Muscle of arm (tissue), 12 donors: Measurements from ENCODE around the gene SPDEF. TPM values are rescaled to one million over a fixed set of nuclear protein-coding genes. Genes with fewer than 3 reads are reported as not detected.

ENCODE experiments used
- DNase-seq: peaks from one replicate; pipeline ENCODE4 v3.0.0-alpha.2; 2013
- polyA plus RNA-seq, 12 donors: library from polyadenylated mRNA; unstranded; fragments of 120-200 nt; gene quantifications; one replicate each; pipeline ENCODE4 v1.2.1, GENCODE V29; 2013; ENCODE audit not compliant: insufficient read length in 12 of 12

Gene SPDEF
- polyA plus RNA-seq, 12 donors: 0.09 to 0.23 (median 0.15) TPM; not detected in 5

- no peak for DNase-seq
These were observed 27.9 kb upstream of the SPDEF start for GRCh38 chr6:34583861-34584604.

- DNase-seq: no peak
These were observed 27.3 kb upstream of the SPDEF start for GRCh38 chr6:34583461-34583860.

DNA sequence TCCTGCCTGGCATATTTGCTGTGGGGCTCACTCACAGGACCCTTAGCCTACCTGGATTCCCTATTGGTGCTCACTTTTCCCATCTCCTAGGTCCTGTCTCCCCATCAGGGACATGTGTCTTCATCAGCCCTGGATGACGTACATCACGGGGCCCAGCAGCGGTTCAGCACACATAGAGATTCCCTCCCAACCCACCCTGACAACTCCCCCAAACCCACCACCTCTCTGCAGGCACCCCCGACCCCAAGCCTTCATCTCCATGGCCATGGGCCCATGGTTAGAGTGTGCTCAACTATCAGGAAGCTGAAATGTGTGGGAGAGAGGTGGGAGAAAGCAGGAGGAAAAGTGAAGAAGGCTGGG lies 25.4 kb upstream of the SPDEF start:
- no peak for DNase-seq

GRCh38 chr6:34580707-34581560 lies 24.8 kb upstream of the SPDEF start:
- no peak for DNase-seq

- DNase-seq: no peak
These were observed 22.5 kb upstream of the SPDEF start for GRCh38 chr6:34578445-34579262.

DNA sequence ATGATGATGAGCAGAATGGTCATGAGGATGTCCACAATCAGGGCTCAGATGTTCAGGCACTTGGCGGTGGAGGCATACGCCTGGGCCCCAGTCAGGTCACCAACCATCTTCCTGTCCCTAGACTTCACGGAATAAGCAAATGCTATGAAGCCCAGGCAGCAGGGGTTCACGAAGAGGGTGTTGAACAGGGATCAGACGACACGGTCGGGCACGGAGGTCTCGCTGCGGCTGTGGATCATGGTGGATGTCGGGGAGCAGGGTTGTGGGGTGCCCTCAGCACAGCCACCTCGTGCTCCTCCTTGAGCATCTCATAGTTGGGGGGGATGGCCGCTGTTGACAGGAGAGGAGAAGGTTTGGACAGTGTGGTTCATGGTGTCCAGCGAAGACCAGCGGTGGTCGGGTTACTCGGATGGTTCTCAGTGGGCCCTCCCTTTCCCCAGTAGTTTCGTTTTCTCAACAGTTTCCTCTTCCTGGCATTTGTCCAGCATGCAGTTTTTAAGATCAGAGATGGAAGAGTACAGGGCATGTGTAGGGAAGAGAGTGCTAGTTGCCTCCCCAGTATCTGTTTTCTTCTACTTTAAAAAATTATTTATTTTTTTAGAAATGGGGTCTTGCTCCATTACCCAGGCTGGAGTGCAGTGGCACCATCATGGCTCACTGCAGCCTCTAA lies 20.3 kb upstream of the SPDEF start:
- DNase-seq: no peak

- DNase-seq: no peak
These were observed 19.2 kb upstream of the SPDEF start for GRCh38 chr6:34575326-34575725.

DNA sequence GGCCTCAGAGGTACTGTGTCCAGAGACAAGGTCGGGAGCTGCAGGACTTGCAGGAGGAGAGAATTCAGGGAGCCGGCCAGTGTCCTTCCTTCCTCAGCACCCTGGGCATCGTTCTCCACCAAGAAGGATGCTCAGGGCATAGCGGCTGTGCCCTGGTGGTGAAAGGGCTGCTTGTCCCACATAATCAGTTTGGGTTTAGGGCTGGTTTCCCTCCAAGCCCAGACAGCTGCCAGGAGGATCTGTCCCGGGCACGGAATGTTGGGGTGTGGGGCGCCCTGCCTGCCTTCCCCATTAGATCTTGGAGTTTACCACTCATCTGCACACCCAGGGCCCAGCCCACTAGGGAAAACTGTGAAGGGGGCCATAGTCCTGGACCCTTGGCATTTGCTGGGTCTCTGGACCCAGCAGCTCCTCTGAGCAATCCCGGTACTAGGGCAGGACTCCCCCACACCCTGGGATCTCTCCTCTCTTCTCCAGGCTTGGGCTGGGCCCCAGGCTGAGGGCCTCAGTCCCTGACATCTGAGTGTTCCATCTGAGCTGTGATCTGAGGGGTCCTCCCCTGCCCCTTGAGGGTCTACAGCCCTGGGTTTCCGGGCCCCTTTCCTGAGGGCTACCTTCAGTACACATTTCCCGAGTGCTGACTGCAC lies 18.6 kb upstream of the SPDEF start:
- no peak for DNase-seq

DNA sequence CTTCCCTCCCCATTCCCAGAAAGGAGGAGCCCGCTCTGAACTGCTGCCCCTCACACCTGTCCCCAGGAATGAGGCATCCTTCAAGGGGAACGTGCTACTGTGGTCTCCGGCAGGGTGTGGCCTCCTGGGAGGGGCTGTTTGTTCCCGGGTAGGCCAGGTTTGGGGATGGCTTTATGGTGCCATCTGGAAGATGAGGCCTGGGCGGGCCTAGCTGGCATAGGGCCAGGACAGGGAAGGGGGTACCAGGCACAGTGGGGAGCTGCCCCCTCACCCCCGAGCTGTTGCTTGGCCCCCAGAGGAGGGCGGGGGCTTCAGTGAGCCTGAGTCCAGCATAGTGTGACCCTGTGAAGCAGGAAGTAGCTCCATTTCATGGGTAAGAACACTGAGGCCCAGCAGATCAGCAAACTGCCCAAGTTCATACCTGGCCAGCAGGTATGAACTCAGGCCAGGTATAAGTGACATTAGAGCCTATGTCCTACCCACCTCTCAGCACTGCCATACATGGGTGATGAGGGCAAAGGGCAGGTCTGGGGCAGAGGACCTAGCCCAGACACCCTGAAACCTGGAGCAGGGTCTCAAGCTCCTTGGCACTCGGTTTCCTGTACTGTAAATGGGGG lies 17.5 kb upstream of the SPDEF start:
- no peak for DNase-seq

GRCh38 chr6:34572585-34572984 lies 16.5 kb upstream of the SPDEF start:
- no peak for DNase-seq

DNA sequence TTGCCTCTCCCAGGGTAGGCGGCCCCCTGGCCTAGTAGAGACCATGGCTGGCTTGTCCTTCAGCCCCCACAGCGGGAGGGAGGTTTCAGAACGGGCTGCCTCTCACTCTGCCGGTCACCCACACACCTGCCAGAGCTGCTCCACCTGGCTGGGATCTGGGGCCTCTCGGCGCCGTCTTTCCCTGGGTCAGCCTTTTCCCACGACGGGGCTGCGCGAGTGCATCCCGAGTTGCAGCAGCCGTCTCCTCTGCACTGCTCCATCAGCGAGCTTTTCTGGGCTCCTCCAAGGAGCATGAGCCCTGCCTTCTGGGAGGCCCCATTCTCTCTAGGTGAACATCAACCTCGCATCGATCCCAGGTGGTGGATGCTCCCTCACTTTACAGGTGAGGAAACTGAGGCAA lies 15.9 kb upstream of the SPDEF start:
- no peak for DNase-seq

DNA sequence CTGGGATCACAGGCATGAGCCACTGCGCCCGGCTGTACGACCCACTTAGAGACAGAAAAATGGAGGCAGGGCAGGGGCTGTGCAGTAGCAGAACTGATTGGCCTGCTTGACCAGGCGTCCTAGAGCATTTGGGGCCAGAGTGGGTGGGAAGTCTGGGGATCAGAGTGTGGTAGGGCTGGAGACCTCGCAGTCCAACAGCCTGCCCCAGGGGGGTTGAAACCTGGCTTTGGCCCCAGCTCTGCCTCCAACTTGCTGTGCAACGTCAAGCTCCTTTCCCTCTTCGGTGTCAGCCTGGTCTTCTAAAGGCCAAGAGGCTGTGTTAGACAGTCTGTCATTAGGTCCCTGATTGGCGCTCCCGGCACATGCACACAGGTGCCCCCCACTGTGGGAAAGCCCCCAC lies 15.3 kb upstream of the SPDEF start:
- DNase-seq: peak; percentile 19

DNA sequence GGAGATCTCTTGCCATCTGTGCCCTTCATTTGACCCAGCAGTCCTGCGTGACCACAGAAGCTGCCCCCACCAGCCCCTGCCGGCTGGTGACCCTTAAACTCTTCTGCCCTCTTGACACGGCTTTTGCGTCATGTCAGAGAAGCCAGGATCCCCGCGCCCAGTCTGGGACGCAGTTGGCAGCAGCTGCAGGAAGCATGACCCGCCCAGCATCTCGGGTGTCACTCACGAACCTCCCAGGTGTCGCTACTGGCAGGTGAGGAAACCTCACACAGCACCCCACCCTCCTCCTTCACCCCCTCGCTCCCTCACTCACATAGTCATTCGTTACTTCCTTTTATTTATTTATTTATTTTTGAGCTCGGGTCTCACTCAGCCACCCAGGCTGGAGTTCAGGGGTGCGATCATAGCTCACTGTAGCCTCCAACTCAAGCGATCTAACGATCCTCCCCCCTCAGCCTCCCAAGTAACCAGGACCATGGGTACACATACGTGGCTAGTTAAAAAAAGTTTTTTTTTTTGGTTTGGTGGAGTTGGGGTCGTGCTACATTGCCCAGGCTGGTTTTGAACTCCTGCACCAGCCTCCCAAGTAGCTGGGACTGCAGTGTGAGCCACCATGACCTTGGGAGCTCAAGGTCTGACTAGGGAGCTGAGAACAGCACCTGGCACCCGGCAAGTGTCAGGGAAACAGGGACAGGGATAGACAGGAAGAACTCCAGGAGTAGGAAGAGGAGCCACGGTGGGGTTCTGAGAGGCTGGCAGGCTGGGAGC lies 14.1 kb upstream of the SPDEF start:
- DNase-seq: no peak

GRCh38 chr6:34569361-34569973 lies 13.3 kb upstream of the SPDEF start:
- DNase-seq: no peak

DNA sequence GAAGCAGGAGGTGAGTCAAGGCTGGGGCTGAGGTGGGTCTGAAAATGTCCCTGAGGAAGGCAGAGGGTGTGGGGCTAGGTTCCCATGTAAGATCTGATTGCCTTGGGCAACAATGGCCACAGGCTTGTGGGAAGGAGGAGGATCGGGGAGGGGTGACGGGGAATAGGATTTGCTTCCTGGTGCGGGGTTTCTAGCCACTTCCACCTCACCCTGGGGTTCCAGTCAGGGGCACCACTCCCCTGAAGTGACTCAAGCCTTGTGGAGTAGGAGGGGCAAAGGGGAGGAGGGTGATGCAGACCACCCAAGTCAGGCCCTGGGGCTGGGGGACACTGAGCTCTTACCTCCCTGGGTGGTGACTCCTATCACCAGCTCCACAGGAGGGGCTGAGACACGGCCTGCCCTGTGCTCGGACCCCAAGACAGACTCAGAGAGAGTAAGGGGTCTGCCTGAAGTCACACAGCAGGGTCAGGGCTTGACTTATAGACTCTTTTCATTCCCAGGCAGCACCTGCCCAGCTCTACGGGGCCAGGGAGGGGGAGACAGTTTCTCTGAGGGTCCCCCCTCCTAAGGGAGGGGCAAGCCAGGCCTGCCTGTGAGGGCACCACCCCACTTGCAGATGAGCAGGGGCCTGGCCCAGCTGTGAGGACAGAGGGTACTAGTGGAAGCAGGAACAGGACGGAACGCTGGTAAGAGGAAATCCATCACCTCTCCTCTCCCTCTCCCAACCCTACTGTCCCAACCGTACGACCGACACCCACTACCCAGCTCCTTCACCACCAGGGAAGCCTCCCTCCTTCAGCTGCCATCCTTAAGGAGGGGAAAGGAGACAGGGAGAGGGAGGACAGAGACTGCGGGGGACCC lies 12.4 kb upstream of the SPDEF start:
- DNase-seq: no peak

DNA sequence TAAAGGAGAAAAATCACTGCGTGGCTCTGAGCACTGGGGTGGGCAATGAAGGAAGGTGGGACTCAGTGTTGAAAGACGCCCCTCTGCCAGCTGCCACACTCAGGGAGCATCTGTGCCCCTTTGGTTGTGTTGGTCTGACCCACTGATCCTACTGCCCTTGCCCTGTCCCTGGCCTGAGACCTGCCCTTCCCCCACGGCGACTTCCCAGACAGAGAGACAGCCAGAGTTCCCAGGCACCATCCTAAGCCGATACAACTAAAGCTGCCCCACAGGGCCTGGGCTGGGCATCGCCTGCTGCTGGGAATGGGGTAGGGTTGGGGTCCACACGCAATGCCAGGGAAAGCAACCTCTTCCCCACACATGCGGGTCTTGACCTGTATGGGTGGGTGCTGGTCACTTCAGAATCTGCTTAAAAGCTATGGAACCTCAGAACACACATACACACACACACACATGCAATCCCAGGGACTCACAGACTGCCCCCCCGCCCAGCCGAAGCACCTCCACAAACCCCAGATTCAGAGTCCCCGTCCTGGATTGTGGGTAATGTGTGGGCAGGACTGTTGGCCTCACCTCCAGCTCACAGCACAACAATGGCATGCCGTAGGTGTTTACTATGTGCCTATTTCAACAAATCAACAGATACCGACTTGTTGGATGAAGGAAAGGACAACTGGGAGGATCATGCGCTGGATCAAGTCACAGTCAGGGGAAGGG lies 10.9 kb upstream of the SPDEF start:
- DNase-seq: no peak

DNA sequence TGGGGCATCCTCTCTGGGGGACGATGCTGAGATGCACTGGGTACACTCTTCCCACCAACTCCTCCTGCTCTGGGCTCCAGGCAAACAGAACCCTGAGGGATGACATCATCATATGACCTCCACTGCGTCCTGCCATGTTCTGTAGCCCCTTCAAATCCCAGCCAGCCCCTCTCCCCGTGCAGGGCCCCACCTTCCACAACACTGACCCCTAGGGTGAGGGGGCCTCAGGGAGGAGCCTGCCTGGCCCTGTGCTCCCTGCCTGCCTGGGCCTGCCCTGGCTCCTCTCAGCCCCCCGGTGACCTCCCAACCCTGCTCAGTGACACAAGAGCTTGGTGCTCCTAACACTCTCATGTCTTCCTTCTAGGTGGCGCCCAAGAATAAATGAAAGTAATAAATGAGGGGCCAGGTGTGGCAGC lies 9.6 kb upstream of the SPDEF start:
- DNase-seq: no peak

GRCh38 chr6:34564181-34564580 lies 8.1 kb upstream of the SPDEF start:
- no peak for DNase-seq
